NCI-H69 (cell line): ENCODE measurements around the gene BAIAP2L1.
"Not testable (repeated sequence)": the region's sequence is repeated elsewhere in the genome, so short reads cannot be mapped to it uniquely, and the experiment has no call there.

Experiments used
- DNase-seq: peaks from one replicate; lab custom pipeline; 2025; lab: John Stamatoyannopoulos, UW

The BAIAP2L1 gene

GRCh38 chr7:98322331-98323270 lies 78.3 kb downstream of the BAIAP2L1 start:
- peak; percentile 14 for DNase-seq

DNA sequence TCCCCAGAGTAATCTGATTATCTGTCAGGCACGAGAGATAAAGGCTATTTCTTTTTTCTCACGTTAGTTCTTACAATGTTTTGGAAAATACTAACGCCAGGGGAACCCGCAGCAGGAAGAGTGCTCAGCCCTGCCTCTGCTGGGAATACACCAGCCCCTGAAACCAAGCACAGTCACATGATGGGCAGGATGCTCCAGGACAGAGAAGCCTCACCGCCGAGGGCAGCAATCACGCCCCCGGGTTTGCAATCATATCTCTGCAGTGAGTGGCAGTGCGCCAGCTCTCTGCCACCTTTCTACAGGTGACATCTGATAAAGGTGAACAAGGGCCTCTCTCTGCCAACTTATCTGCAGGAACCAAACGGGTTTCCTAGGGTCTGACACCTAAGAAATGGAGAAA lies 79.6 kb downstream of the BAIAP2L1 start:
- DNase-seq: peak; percentile 8

DNA sequence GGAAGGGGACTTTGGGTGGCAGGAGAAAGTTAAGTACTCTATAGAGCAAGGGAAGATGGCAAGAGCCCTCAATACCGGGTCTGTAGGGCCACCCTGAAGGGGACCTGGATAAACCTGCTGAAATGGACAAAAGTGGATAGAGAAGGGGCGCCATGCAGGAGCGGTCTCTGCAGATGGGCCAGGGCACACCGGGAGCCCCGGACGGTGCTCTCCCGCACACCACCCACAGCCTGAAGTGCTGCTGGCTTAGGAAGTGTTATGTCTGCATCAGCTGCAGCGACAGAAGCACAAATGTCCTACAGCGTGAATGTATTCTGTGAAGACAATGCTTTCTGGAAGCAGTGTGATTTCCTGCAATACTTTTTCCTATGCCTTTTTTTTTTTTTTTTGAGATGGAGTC lies 81.7 kb downstream of the BAIAP2L1 start:
- no peak for DNase-seq

DNA sequence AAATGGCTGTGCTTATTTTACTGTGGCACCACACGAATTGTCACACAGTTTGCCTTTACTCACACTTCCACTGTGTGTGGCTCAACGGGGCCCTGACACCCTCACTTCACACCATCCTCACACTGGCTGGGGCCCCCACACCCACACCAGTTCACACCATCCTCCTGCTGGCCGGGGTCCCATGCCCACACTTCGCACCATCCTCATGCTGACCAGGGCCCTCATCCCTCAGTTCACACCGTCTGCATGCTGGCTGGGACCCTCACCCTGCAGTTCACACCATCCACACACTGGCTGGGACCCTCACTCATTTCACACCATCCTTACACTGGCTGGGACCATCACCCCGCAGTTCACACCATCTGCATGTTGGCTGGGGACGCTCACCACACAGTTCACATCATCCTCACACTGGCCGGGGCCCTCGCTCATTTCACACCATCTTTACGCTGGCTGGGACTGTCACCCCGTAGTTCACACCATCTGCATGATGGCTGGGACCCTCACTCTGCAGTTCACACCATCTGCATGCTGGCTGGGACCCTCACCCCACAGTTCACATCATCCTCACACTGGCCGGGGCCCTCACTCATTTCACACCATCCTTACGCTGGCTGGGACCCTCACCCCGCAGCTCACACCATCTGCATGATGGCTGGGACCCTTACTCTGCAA lies 83.4 kb downstream of the BAIAP2L1 start:
- no peak for DNase-seq

GRCh38 chr7:98315994-98316527 lies 84.8 kb downstream of the BAIAP2L1 start:
- not testable (repeated sequence) for DNase-seq

DNA sequence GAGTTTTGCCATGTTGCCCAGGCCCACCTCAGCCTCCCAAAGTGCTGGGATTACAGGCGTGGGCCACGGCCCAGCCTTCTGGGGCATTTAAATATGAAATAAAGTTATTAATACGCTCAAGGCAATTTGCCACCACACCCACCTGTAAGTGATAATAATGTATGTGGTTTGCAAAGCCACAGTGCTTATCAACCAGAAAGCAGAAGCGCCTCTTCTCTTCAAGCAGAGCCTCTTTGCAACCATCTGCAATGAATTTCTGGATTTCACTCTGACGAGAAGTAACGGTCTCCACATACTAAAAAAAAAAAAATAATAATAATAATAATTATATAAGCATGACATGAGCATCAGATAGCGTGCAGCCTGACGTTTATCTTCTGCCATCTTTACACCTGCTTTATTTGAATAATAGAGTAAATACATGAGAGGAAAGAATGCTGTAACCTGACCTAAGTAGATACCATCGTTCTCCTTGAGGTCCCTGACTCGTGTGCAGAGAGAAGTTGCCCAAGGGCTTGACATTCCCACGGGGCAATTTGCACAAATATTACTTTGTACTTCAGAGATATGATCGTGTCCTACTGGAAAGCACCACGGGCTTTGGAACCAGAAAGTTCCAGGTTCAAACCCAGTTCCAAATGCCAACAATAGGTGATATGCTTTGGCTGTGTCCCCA lies 85.4 kb downstream of the BAIAP2L1 start:
- no peak for DNase-seq

DNA sequence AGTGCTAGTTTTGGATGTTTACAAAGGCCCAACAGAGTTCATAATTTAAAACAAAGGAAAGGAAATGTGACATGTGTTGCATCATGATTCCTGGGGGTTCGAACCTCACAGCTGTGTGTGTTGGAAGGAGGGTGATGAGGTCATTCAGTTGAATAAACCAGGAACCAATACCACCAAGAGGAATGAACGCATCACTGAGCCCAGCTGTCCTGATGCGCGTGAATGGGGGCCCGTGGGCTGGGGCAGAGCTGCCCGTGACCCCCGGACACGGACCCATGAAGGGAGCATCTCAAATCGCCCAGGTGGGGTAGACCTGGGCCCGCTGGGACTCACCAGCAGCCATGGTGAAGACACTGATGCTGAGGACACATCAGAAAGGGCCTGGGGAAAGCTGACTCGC lies 86.4 kb downstream of the BAIAP2L1 start:
- DNase-seq: no peak

- no peak for DNase-seq
These were observed 88.7 kb downstream of the BAIAP2L1 start for GRCh38 chr7:98312201-98312600.

- no peak for DNase-seq
These were observed 91.3 kb downstream of the BAIAP2L1 start for GRCh38 chr7:98309566-98309965.

- DNase-seq: no peak
These were observed 92.9 kb downstream of the BAIAP2L1 start for GRCh38 chr7:98307971-98308466.

DNA sequence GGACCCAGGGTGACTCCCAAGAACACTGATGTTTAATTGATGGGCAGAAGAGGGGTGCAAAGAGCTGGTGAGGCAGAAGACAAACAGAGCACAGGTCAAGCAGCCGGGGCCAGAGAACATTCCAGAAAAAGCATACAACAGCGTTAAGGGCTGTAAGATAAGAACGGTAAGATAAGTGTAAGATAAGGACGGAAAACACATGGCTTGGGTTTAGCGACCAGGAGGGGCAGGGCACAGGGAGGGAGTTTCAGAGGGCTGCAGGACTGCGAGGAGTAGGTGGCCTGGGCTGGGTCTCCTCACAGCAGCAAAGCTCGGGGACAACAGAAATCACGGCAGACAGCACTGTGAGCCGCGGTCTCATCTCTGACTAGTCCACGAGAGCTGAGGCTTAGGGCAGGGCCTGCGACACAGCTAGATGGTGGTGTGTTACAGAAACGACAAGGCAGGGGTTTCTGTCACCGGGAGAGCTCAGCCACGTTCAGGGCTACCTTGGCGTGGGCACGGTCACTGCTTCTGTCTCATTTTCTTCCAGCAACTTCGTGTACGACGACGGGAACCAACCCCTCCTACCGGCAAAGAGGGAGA lies 94.8 kb downstream of the BAIAP2L1 start:
- DNase-seq: no peak

DNA sequence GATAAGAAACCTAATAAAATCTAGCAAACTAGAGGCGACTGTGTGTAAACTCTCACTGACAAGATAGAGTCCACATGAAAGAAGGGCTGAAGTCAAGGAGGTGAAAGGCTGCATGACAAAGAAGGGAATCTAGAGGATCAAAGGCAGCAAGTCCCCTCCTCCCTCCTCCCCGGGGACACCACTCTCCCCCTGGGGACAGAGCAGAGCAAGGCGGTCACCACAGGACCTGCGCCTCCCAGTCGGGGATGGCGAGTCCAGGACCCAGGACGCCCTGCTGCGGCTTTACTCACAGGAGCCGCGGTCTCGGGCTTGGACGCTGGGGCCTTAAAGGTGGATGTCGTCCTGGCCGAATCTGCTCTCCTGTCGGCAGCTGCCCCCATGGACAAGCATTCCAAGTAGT lies 97.0 kb downstream of the BAIAP2L1 start:
- DNase-seq: no peak

DNA sequence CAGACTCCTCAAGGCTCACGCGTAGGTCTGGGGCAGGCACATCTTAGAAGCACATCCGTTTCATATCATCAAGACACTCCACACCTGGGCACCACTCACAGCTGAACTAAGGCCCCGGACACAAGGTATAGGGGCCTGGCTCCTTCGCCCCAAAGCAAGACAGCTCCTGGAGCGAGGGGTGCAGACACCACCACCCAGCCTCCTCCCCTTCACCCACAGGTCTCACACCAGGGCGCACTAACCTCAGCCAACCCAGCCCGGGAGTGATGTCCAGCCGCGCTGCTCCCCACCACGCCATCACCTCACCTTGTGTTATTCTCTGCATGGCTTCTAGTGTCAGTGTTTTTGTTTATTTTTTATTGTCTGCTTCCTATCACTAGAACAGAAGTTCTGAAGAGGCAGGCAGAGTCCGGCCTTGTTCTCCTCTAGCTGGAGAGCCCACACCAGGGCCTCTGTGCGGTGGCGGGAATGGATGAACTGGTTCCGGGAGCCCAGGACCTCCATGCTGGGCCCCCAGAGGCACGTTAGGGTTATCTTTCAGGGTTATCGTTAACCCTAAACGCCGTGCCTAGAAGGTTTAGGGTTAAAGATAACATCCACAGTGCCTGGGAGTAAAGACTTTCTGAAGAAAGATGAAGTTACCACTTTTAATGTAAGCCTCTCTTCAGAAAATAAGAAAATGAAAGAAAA lies 97.6 kb downstream of the BAIAP2L1 start:
- no peak for DNase-seq

DNA sequence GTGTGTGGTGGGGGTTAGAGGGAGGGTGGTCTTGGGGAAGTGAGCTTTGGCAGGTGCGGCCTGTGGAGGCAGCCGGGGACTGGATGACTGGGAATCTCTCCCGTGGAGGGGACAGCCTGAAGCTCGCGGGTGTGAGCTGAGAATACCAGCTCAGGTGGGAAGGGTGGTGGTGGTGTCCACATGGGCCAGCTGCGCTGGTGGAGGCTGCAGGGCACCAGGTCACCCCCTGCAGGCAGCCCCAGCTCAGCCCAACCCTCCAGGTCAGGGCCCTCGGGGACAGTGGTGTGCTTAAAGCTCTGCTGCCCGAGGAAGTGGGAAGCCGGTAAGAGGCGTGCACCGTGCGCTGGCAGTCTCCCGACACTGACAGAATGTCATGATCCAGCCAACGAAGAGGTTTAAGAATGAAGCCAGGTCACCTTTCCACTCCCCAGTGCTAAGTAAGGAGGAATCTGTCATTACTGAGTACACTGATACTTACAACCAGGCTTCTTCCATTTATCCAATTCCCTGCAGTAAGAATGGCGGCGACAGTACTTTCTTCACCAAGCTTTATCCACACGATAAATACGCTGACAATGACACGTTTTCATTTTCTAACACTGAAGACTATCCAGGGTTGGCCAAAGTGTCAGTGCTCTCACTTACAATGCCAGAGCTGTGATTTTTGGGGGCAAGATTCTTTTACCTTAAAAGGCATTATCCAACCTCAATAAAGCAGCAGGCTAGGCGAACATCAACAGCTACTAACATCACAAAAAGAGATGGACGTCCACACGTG lies 99.0 kb downstream of the BAIAP2L1 start:
- no peak for DNase-seq

DNA sequence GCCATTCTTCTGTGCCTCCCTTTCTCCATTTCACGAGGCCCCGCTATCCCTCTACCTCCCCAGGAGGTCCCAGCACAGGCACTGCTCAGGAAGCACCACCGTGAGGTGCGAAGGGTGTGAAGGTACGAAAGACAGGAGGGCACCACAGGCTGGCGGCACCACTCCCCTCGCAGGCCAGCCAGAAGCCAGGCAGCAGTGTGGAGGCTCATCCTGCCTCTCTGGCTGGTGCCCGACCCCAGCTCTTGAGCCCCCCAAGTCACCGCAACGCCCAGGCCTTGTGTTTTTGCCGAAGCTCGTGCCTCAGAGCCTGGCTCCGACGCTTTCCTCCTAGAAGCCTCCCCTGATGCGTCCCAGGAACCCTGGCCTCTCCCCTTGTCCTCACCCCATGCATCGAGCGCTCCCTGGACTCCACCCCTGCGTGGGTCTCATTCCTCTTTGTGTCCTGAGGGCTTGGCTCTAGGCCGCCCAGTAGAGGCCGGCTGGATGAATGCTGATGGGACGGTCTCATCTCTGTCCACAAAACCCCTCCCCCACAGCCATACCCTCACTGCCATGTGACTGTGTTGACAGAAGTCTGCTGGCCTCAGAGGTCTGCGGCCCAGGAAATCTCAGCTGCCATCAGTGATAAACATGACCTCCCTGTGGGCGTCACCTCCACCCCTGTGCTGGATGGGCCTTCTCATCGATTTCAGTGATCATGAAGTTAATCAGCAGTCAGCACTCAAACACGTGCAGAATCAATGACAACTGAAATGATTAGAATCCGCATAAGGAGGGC lies 100.1 kb downstream of the BAIAP2L1 start:
- no peak for DNase-seq

DNA sequence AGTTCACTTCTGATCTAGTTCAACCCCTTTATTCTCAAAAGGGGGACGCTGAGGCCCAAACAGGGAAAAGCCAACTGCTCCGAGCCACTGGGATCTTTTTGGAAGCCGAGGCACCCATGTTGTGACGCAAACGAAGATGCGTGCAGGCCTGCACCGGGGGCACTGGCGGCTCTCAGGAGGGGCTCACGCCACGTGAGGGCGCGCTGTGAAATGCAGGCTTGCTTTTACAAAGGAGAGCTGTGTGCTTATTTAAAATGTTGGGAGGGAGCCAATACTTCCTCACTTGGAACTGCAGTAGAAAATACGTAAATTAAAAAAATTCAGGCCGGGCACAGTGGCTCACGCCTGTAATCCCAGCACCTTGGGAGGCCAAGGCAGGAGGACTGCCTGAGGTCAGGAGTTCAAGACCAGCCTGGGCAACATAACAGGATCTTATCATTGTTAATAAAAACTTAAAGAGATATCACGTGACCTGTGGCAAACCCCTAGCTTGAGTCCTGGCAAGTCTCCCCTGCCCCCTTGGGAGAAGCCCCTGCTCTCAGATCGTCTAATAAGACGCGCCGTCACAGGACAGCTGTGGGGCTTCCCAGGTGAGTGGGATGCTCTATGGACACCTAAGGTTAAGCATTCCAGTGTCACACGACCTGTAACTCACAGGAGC lies 103.1 kb downstream of the BAIAP2L1 start:
- DNase-seq: no peak

DNA sequence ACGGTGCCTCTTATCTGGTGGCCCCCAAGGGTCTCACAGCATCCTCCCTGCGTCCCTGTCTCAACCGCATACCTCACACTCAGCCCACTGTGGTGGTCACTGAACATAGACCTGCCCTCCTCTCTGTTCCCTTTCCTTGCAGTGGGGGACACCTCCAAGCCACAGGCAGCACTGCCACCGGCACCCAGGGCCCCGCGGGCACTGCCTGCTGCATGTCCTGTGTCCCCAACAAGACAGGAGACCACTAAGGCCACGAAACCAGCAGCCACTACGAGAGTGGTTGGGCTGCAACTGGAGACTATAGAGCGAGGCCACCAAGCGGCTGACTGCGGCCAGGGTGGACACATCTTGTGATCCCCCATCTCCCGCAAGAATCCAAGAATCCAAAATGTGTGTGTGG lies 104.1 kb downstream of the BAIAP2L1 start:
- DNase-seq: no peak

GRCh38 chr7:98295467-98296192 lies 105.3 kb downstream of the BAIAP2L1 start:
- DNase-seq: no peak
